GM21786 (cell line): ENCODE data around the gene NDUFAF8.

ENCODE experiments used
- ATAC-seq: cut with Tn5 transposase; IDR thresholded peaks from one replicate; pipeline ENCODE4 v1.9.1; 2021; ENCODE audit not compliant: unreplicated experiment

Gene NDUFAF8

GRCh38 chr17:81238815-81239713, at the start of gene NDUFAF8, which contains the start of gene TEPSIN:
Gene NDUFAF8 (plus strand): TSS chr17:81239318. CDS start chr17:81239364, 46 bp downstream.
Gene TEPSIN (minus strand): TSS chr17:81239055. CDS start chr17:81239033, 22 bp downstream.
- ATAC-seq = peak; percentile 94

GRCh38 chr17:81189670-81190530, 49.2 kb upstream of the NDUFAF8 start:
- no peak for ATAC-seq

- no peak for ATAC-seq
Measured at GRCh38 chr17:81190591-81190990, 48.5 kb upstream of the NDUFAF8 start.

GRCh38 chr17:81191116-81191515, 48.0 kb upstream of the NDUFAF8 start:
- no peak for ATAC-seq

GRCh38 chr17:81191646-81192045, 47.5 kb upstream of the NDUFAF8 start:
- ATAC-seq = no peak

- ATAC-seq = no peak
Measured at GRCh38 chr17:81192386-81193050, 46.6 kb upstream of the NDUFAF8 start.

GRCh38 chr17:81193051-81193410, 46.1 kb upstream of the NDUFAF8 start:
- no peak for ATAC-seq

GRCh38 chr17:81193470-81194224, 45.5 kb upstream of the NDUFAF8 start:
- no peak for ATAC-seq

- no peak for ATAC-seq
Measured at GRCh38 chr17:81194225-81194760, 44.8 kb upstream of the NDUFAF8 start.

- no peak for ATAC-seq
Measured at GRCh38 chr17:81194941-81195901, 43.9 kb upstream of the NDUFAF8 start.

- no peak for ATAC-seq
Measured at GRCh38 chr17:81195941-81196495, 43.1 kb upstream of the NDUFAF8 start.

- ATAC-seq = no peak
Measured at GRCh38 chr17:81196505-81197408, 42.4 kb upstream of the NDUFAF8 start.

- no peak for ATAC-seq
Measured at GRCh38 chr17:81197409-81197795, 41.7 kb upstream of the NDUFAF8 start.

- no peak for ATAC-seq
Measured at GRCh38 chr17:81197831-81198490, 41.2 kb upstream of the NDUFAF8 start.

GRCh38 chr17:81198826-81199481, 40.2 kb upstream of the NDUFAF8 start:
- no peak for ATAC-seq

- no peak for ATAC-seq
Measured at GRCh38 chr17:81199482-81199830, 39.7 kb upstream of the NDUFAF8 start.

GRCh38 chr17:81200201-81200600, 38.9 kb upstream of the NDUFAF8 start:
- ATAC-seq = no peak
